Measurements from ENCODE around the gene USP44.
A peak's percentile ranks its signal among the peaks of the same experiment; 100 is the strongest.
"Not testable (repeated sequence)": the region's sequence is repeated elsewhere in the genome, so short reads cannot be mapped to it uniquely, and the experiment has no call there.

Gene USP44

GRCh38 chr12:95506707-95507523 is 44.4 kb downstream of the USP44 start:
- DNase-seq (ENCODE audit: low spot score): no peak

- DNase-seq (ENCODE audit: low spot score): no peak
Measured at GRCh38 chr12:95505039-95505438, 46.2 kb downstream of the USP44 start.

GRCh38 chr12:95504140-95504539 is 47.1 kb downstream of the USP44 start:
- no peak for DNase-seq (ENCODE audit: low spot score)

GRCh38 chr12:95499772-95500171 is 51.5 kb downstream of the USP44 start:
- DNase-seq (ENCODE audit: low spot score): no peak

- DNase-seq (ENCODE audit: low spot score): no peak
Measured at GRCh38 chr12:95498968-95499367, 52.3 kb downstream of the USP44 start.

- DNase-seq (ENCODE audit: low spot score): no peak
Measured at GRCh38 chr12:95497031-95497430, 54.2 kb downstream of the USP44 start.

GRCh38 chr12:95495433-95495832 is 55.8 kb downstream of the USP44 start:
- DNase-seq (ENCODE audit: low spot score): no peak

- DNase-seq (ENCODE audit: low spot score): no peak
Measured at GRCh38 chr12:95494888-95495287, 56.4 kb downstream of the USP44 start.

GRCh38 chr12:95492462-95492861 is 58.8 kb downstream of the USP44 start:
- DNase-seq (ENCODE audit: low spot score): no peak

GRCh38 chr12:95487024-95487423 is 64.3 kb downstream of the USP44 start:
- DNase-seq (ENCODE audit: low spot score): no peak

GRCh38 chr12:95484524-95484923 is 66.8 kb downstream of the USP44 start:
- no peak for DNase-seq (ENCODE audit: low spot score)

- not testable (repeated sequence) for DNase-seq (ENCODE audit: low spot score)
Measured at GRCh38 chr12:95482564-95482963, 68.7 kb downstream of the USP44 start.

- DNase-seq (ENCODE audit: low spot score): no peak
Measured at GRCh38 chr12:95481888-95482287, 69.4 kb downstream of the USP44 start.

- DNase-seq (ENCODE audit: low spot score): no peak
Measured at GRCh38 chr12:95481072-95481471, 70.2 kb downstream of the USP44 start.

- DNase-seq (ENCODE audit: low spot score): no peak
Measured at GRCh38 chr12:95480230-95480629, 71.0 kb downstream of the USP44 start.

GRCh38 chr12:95474660-95474958 is 76.7 kb downstream of the USP44 start:
- peak; percentile 4 for DNase-seq (ENCODE audit: low spot score)

GRCh38 chr12:95473884-95474659 is 77.2 kb downstream of the USP44 start, which contains the start of gene METAP2:
Gene METAP2, plus strand, starts transcription at chr12:95474152. Its CDS starts 28 bp downstream, at chr12:95474180.
- peak; percentile 96 for DNase-seq (ENCODE audit: low spot score)

- peak; percentile 22 for DNase-seq (ENCODE audit: low spot score)
Measured at GRCh38 chr12:95473231-95473883, 77.9 kb downstream of the USP44 start.

GRCh38 chr12:95470300-95470699 is 81.0 kb downstream of the USP44 start:
- no peak for DNase-seq (ENCODE audit: low spot score)

All from activated CD4-positive, alpha-beta T cell treated with anti-CD3 and anti-CD28 coated beads, Interleukin-2, Interleukin-4, amounts not matched to agents 100 ng/mL and 50 ng/mL, durations not matched to agents 16 hours and 8 hours (primary cell).